T47D (cell line): Measurements from ENCODE around the gene PEX5L.

Source experiments
- DNase-seq, 2 experiments: peaks; one replicate each; pipeline versions ENCODE4 v3.0.0 to v3.0.0-alpha.2; 2011 to 2012; ENCODE audit warnings: low read depth in 1 of 2, low spot score in 1 of 2
- JUND ChIP-seq: IDR thresholded peaks from 2 replicates; pipeline ENCODE4 v1.6.1; 2012; ENCODE audit warnings: low read depth
- in situ Hi-C: cut with HindIII; loops from 2 replicates; pipeline ENCODE4 v1.10.0; 2016; ENCODE audit warnings: low sequenced_read_pairs, low pct_unique_long_range_greater_than_20kb

PEX5L gene

GRCh38 chr3:179907784-179908482 is 128.8 kb downstream of the PEX5L start:
- TF ChIP-seq JUND: no peak
- peak in 1 of 2 experiments; percentile 44 for DNase-seq
- in situ Hi-C loops: no loop called here

- in situ Hi-C loops: no loop called here
- peak in 1 of 2 experiments; percentile 77 for DNase-seq
Observed at GRCh38 chr3:179902061-179902460, 134.7 kb downstream of the PEX5L start.

GRCh38 chr3:179898024-179898423 is 138.7 kb downstream of the PEX5L start:
- peak in 1 of 2 experiments; percentile 55 for DNase-seq
- in situ Hi-C loops: no loop called here
- no peak for TF ChIP-seq JUND

More at GRCh38 chr3:179902061-179902460, 134.7 kb downstream of the PEX5L start:
- no peak for TF ChIP-seq JUND

GRCh38 chr3:179897231-179897630 is 139.5 kb downstream of the PEX5L start:
- in situ Hi-C loops: no loop called here
- TF ChIP-seq JUND: no peak
- no peak for DNase-seq

- no peak for DNase-seq
- in situ Hi-C loops: no loop called here
- TF ChIP-seq JUND: no peak
Observed at GRCh38 chr3:179896507-179896906, 140.2 kb downstream of the PEX5L start.

- in situ Hi-C loops: no loop called here
- TF ChIP-seq JUND: no peak
- DNase-seq: no peak
Observed at GRCh38 chr3:179895330-179895729, 141.4 kb downstream of the PEX5L start.

- in situ Hi-C loops: no loop called here
- TF ChIP-seq JUND: no peak
- DNase-seq: no peak
Observed at GRCh38 chr3:179887295-179887943, 149.3 kb downstream of the PEX5L start.

- TF ChIP-seq JUND: no peak
- no peak for DNase-seq
- in situ Hi-C loops: no loop called here
Observed at GRCh38 chr3:179885950-179886349, 150.8 kb downstream of the PEX5L start.

GRCh38 chr3:179884136-179884535 is 152.6 kb downstream of the PEX5L start:
- no peak for DNase-seq
- in situ Hi-C loops: no loop called here
- no peak for TF ChIP-seq JUND

- no peak for TF ChIP-seq JUND
- no peak for DNase-seq
- in situ Hi-C loops: no loop called here
Observed at GRCh38 chr3:179882292-179882691, 154.4 kb downstream of the PEX5L start.

- in situ Hi-C loops: no loop called here
- DNase-seq: no peak
- TF ChIP-seq JUND: no peak
Observed at GRCh38 chr3:179881791-179882190, 154.9 kb downstream of the PEX5L start.

GRCh38 chr3:179880868-179881267 is 155.9 kb downstream of the PEX5L start:
- no peak for TF ChIP-seq JUND
- DNase-seq: no peak
- in situ Hi-C loops: no loop called here

- TF ChIP-seq JUND: no peak
- in situ Hi-C loops: no loop called here
- no peak for DNase-seq
Observed at GRCh38 chr3:179876440-179876839, 160.3 kb downstream of the PEX5L start.

- TF ChIP-seq JUND: no peak
- in situ Hi-C loops: no loop called here
- no peak for DNase-seq
Observed at GRCh38 chr3:179872842-179873241, 163.9 kb downstream of the PEX5L start.
